ENCODE data around the gene SNORC. TPM values are rescaled to one million over a fixed set of nuclear protein-coding genes. Genes with fewer than 3 reads are reported as not detected.

SNORC gene
- total and polyA plus RNA-seq, 2 of the 13 experiments (the other 11 are each of a cell fraction or from before 2014, with no cell fraction given) = 59.1 to 86.1 TPM

DNA sequence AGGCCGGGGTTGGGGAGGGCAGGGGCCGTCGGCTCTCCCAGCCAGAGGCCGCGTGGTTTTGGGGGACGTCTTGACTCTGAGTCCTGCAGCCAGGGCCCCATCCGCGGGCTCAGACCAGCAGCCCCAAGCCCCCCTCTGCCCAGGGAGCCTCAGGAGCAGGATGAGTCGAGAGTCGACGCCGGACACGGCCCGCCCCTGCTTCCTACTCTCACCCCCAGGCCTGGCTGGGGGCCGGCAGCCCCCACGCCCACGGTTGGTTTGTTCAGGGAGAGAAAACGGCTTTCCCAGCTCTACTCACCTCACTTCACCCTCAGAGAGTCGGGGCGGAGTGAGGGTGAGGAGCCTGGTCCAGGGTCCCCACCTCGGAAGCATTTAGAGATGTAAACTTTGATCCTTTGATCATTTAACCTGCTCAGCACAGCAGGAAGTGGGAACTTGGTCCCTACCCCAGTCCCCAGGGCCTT, 6.9 kb downstream of the SNORC start (continued):
- TF ChIP-seq CHD2 (IDR thresholded peaks at IDR 0.05; ENCODE audit: low read depth, low read length) = no peak
- peak; percentile 71 for TF ChIP-seq IKZF4 (CRISPR knock-in tag; IDR thresholded peaks at IDR 0.05; ENCODE audit: borderline replicate concordance, low read depth, not compliant biosample characterization)
- TF ChIP-seq, protein P1, sequence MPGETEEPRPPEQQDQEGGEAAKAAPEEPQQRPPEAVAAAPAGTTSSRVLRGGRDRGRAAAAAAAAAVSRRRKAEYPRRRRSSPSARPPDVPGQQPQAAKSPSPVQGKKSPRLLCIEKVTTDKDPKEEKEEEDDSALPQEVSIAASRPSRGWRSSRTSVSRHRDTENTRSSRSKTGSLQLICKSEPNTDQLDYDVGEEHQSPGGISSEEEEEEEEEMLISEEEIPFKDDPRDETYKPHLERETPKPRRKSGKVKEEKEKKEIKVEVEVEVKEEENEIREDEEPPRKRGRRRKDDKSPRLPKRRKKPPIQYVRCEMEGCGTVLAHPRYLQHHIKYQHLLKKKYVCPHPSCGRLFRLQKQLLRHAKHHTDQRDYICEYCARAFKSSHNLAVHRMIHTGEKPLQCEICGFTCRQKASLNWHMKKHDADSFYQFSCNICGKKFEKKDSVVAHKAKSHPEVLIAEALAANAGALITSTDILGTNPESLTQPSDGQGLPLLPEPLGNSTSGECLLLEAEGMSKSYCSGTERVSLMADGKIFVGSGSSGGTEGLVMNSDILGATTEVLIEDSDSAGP (CRISPR knock-in tag; IDR thresholded peaks at IDR 0.05; ENCODE audit: borderline replicate concordance) = no peak; the same call in 1 of the 2 replicates
- peak; percentile 63; the same call in 1 of the 2 replicates for TF ChIP-seq ZNF441 (CRISPR knock-in tag; IDR thresholded peaks at IDR 0.05; ENCODE audit: borderline replicate concordance)
- TF ChIP-seq ZNF350 (CRISPR knock-in tag; IDR thresholded peaks at IDR 0.05; ENCODE audit: borderline replicate concordance, low read depth) = no peak; the same call in 1 of the 2 replicates
- no peak for TF ChIP-seq ZNF160 (CRISPR knock-in tag; IDR thresholded peaks at IDR 0.05)
- TF ChIP-seq, protein P2, sequence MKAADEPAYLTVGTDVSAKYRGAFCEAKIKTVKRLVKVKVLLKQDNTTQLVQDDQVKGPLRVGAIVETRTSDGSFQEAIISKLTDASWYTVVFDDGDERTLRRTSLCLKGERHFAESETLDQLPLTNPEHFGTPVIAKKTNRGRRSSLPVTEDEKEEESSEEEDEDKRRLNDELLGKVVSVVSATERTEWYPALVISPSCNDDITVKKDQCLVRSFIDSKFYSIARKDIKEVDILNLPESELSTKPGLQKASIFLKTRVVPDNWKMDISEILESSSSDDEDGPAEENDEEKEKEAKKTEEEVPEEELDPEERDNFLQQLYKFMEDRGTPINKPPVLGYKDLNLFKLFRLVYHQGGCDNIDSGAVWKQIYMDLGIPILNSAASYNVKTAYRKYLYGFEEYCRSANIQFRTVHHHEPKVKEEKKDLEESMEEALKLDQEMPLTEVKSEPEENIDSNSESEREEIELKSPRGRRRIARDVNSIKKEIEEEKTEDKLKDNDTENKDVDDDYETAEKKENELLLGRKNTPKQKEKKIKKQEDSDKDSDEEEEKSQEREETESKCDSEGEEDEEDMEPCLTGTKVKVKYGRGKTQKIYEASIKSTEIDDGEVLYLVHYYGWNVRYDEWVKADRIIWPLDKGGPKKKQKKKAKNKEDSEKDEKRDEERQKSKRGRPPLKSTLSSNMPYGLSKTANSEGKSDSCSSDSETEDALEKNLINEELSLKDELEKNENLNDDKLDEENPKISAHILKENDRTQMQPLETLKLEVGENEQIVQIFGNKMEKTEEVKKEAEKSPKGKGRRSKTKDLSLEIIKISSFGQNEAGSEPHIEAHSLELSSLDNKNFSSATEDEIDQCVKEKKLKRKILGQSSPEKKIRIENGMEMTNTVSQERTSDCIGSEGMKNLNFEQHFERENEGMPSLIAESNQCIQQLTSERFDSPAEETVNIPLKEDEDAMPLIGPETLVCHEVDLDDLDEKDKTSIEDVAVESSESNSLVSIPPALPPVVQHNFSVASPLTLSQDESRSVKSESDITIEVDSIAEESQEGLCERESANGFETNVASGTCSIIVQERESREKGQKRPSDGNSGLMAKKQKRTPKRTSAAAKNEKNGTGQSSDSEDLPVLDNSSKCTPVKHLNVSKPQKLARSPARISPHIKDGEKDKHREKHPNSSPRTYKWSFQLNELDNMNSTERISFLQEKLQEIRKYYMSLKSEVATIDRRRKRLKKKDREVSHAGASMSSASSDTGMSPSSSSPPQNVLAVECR (CRISPR knock-in tag; IDR thresholded peaks at IDR 0.05; ENCODE audit: borderline replicate concordance) = no peak
- TF ChIP-seq, protein P3, sequence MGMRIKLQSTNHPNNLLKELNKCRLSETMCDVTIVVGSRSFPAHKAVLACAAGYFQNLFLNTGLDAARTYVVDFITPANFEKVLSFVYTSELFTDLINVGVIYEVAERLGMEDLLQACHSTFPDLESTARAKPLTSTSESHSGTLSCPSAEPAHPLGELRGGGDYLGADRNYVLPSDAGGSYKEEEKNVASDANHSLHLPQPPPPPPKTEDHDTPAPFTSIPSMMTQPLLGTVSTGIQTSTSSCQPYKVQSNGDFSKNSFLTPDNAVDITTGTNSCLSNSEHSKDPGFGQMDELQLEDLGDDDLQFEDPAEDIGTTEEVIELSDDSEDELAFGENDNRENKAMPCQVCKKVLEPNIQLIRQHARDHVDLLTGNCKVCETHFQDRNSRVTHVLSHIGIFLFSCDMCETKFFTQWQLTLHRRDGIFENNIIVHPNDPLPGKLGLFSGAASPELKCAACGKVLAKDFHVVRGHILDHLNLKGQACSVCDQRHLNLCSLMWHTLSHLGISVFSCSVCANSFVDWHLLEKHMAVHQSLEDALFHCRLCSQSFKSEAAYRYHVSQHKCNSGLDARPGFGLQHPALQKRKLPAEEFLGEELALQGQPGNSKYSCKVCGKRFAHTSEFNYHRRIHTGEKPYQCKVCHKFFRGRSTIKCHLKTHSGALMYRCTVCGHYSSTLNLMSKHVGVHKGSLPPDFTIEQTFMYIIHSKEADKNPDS (CRISPR knock-in tag; IDR thresholded peaks at IDR 0.05) = 0 out of 2 replicates have a peak, but pooled peaks have one; percentile 65
- peak; percentile 71; the same call in 1 of the 2 replicates for TF ChIP-seq KDM2A (CRISPR knock-in tag; IDR thresholded peaks at IDR 0.05; ENCODE audit: borderline replicate concordance, low read depth)
- TF ChIP-seq, protein P4, sequence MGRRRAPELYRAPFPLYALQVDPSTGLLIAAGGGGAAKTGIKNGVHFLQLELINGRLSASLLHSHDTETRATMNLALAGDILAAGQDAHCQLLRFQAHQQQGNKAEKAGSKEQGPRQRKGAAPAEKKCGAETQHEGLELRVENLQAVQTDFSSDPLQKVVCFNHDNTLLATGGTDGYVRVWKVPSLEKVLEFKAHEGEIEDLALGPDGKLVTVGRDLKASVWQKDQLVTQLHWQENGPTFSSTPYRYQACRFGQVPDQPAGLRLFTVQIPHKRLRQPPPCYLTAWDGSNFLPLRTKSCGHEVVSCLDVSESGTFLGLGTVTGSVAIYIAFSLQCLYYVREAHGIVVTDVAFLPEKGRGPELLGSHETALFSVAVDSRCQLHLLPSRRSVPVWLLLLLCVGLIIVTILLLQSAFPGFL (CRISPR knock-in tag; IDR thresholded peaks at IDR 0.05) = no peak
- no peak for TF ChIP-seq SMARCC2 (IDR thresholded peaks at IDR 0.05)
- peak; percentile 54 for TF ChIP-seq TEAD3 (CRISPR knock-in tag; optimal IDR thresholded peaks at IDR 0.05; ENCODE audit: borderline replicate concordance)
- TF ChIP-seq LCORL (IDR thresholded peaks at IDR 0.05) = no peak
- TF ChIP-seq LCORL (CRISPR knock-in tag; IDR thresholded peaks at IDR 0.05) = peak; percentile 41; the same call in 1 of the 2 replicates
- TF ChIP-seq, protein P5, sequence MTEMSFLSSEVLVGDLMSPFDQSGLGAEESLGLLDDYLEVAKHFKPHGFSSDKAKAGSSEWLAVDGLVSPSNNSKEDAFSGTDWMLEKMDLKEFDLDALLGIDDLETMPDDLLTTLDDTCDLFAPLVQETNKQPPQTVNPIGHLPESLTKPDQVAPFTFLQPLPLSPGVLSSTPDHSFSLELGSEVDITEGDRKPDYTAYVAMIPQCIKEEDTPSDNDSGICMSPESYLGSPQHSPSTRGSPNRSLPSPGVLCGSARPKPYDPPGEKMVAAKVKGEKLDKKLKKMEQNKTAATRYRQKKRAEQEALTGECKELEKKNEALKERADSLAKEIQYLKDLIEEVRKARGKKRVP (CRISPR knock-in tag; IDR thresholded peaks at IDR 0.05) = 0 out of 4 replicates have a peak, but pooled peaks of 1 of the 2 experiments have one; percentile 2
- TF ChIP-seq ZNF431 (CRISPR knock-in tag; IDR thresholded peaks at IDR 0.05; ENCODE audit: borderline replicate concordance, low read depth) = 0 out of 2 replicates have a peak, but pooled peaks have one; percentile 24
- TF ChIP-seq HDAC1 (CRISPR knock-in tag; IDR thresholded peaks at IDR 0.05) = no peak
- TF ChIP-seq ETV5 (CRISPR knock-in tag; IDR thresholded peaks at IDR 0.05; ENCODE audit: borderline replicate concordance) = peak; percentile 62; the same call in 1 of the 2 replicates
- no peak for TF ChIP-seq BRD4 (CRISPR knock-in tag; IDR thresholded peaks at IDR 0.05)
